ENCODE data around the gene CLMP.
"Not testable (repeated sequence)": the region's sequence is repeated elsewhere in the genome, so short reads cannot be mapped to it uniquely, and the experiment has no call there.

CLMP gene

GRCh38 chr11:123132034-123132766 lies 62.8 kb downstream of the CLMP start:
- not testable (repeated sequence) for DNase-seq

- no peak for DNase-seq
Measured at GRCh38 chr11:123129920-123130319, 65.1 kb downstream of the CLMP start.

GRCh38 chr11:123125169-123125568 lies 69.9 kb downstream of the CLMP start:
- no peak for DNase-seq

GRCh38 chr11:123122852-123123251 lies 72.2 kb downstream of the CLMP start:
- DNase-seq = no peak

GRCh38 chr11:123122341-123122740 lies 72.7 kb downstream of the CLMP start:
- no peak for DNase-seq

- no peak for DNase-seq
Measured at GRCh38 chr11:123116486-123116885, 78.6 kb downstream of the CLMP start.

GRCh38 chr11:123111465-123111864 lies 83.6 kb downstream of the CLMP start:
- DNase-seq = no peak

GRCh38 chr11:123110397-123110796 lies 84.7 kb downstream of the CLMP start:
- no peak for DNase-seq

GRCh38 chr11:123107945-123108495 lies 87.0 kb downstream of the CLMP start:
- DNase-seq = no peak

- DNase-seq = no peak
Measured at GRCh38 chr11:123104697-123105096, 90.4 kb downstream of the CLMP start.

GRCh38 chr11:123103326-123103980 lies 91.6 kb downstream of the CLMP start:
- peak; percentile 58 for DNase-seq

GRCh38 chr11:123100379-123101085 lies 94.5 kb downstream of the CLMP start:
- no peak for DNase-seq

GRCh38 chr11:123098990-123099389 lies 96.1 kb downstream of the CLMP start:
- DNase-seq = no peak

GRCh38 chr11:123093739-123094138 lies 101.3 kb downstream of the CLMP start:
- no peak for DNase-seq

GRCh38 chr11:123091506-123091905 lies 103.5 kb downstream of the CLMP start:
- DNase-seq = no peak

- not testable (repeated sequence) for DNase-seq
Measured at GRCh38 chr11:123090168-123090567, 104.9 kb downstream of the CLMP start.

- DNase-seq = not testable (repeated sequence)
Measured at GRCh38 chr11:123088896-123089295, 106.2 kb downstream of the CLMP start.

- DNase-seq = not testable (repeated sequence)
Measured at GRCh38 chr11:123087657-123088056, 107.4 kb downstream of the CLMP start.

GRCh38 chr11:123086305-123086704 lies 108.7 kb downstream of the CLMP start:
- DNase-seq = no peak

GRCh38 chr11:123085497-123085896 lies 109.6 kb downstream of the CLMP start:
- no peak for DNase-seq

- DNase-seq = no peak
Measured at GRCh38 chr11:123084454-123084853, 110.6 kb downstream of the CLMP start.

GRCh38 chr11:123083623-123084029 lies 111.4 kb downstream of the CLMP start:
- DNase-seq = peak; percentile 75

GRCh38 chr11:123082977-123083376 lies 112.1 kb downstream of the CLMP start:
- DNase-seq = no peak

GRCh38 chr11:123080015-123080414 lies 115.0 kb downstream of the CLMP start:
- no peak for DNase-seq
